ENCODE measurements around the gene CCL2.
"Not testable (repeated sequence)": the region's sequence is repeated elsewhere in the genome, so short reads cannot be mapped to it uniquely, and the experiment has no call there.

Gene CCL2

DNA sequence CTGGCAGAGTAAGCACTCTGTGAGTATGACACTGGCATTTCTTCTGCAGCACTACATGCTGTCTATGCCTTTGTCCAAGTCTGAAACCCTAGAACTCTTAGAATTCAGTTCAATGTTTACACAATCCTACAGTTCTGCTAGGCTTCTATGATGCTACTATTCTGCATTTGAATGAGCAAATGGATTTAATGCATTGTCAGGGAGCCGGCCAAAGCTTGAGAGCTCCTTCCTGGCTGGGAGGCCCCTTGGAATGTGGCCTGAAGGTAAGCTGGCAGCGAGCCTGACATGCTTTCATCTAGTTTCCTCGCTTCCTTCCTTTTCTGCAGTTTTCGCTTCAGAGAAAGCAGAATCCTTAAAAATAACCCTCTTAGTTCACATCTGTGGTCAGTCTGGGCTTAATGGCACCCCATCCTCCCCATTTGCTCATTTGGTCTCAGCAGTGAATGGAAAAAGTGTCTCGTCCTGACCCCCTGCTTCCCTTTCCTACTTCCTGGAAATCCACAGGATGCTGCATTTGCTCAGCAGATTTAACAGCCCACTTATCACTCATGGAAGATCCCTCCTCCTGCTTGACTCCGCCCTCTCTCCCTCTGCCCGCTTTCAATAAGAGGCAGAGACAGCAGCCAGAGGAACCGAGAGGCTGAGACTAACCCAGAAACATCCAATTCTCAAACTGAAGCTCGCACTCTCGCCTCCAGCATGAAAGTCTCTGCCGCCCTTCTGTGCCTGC, at the start of gene CCL2:
CCL2 (plus strand) TSS at position 635 of the 730 bp plus-strand sequence; CDS start at position 700, 65 bp downstream.
- no peak for DNase-seq (ENCODE audit: extremely low read depth in 1 of 2, low read depth in 1 of 2)

DNA sequence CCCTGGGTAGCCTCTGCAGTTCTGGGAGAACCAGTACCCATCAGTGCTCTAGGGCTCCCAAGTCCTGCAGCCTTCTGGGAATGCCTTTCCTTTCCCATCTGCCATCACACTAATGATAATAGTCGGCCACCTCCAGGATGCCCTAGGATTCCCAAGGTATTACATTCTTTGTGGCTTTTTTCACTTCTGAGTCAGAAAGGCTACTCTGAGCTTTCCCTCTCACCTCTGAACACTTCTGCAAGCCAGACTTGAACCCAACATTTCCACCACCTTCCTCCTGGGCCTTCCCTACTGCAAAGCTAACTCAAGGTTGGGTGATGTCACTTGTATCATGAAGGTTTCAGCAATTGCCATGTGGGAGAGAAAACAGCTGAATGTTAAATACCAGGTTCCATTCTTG, 49.7 kb upstream of the CCL2 start:
- DNase-seq (ENCODE audit: extremely low read depth in 1 of 2, low read depth in 1 of 2): no peak

DNA sequence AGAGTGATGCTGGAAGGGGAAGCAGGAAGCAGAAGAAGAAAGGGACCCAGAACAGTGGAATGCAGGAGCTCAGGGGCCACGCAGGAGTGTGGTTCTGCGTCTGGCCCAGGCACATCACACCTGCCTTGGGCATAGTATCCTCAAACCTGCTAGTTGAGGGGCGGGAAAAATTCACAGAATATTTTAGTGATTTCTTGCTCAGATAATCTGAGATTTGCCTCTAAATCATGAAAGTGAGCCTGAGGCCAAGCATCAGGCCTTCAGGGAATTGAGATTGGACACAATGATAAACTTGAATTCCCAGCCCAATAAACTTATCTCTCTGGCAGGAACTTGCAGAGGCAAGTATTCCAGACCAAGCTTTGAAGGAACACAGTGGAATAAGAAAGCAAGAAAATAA, 48.5 kb upstream of the CCL2 start:
- DNase-seq (ENCODE audit: extremely low read depth in 1 of 2, low read depth in 1 of 2): no peak

DNA sequence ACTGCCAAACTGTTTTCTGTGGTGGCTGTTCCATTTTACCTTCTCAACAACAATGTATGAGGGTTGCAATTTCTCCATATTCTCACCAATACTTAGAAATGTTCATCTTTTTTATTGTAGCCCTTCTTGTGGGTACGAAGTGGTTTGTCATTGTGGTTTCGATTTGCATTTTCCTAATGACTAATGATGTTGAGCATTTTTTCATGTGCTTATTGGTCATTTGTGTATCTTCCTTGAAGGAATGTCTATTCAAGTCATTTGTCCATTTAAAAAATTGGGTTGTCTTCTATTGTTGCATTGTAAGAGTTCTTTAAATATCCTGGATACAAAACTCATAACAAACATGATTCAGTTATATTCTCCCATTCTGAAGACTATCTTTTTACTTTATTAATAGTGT, 47.5 kb upstream of the CCL2 start:
- DNase-seq (ENCODE audit: extremely low read depth in 1 of 2, low read depth in 1 of 2): no peak

DNA sequence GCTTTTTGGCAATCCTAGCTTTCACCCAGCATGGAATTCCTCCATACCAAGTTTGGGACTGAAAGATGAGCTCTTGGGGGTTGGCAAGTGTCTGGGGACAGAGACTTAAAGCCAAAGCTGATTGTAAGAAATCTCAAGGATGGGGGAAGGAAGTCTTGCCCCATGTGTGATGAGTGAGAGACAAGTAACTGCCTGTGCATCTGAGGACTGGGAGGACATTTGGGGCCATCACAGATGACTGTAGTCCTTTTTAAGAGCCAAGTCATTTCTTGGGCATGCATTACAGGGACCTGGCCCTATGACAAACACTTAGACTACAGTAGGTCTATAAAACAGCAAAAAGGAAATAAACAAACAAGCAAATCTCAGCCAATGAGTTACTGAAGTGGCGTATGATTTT, 36.3 kb upstream of the CCL2 start:
- no peak for DNase-seq (ENCODE audit: extremely low read depth in 1 of 2, low read depth in 1 of 2)

DNA sequence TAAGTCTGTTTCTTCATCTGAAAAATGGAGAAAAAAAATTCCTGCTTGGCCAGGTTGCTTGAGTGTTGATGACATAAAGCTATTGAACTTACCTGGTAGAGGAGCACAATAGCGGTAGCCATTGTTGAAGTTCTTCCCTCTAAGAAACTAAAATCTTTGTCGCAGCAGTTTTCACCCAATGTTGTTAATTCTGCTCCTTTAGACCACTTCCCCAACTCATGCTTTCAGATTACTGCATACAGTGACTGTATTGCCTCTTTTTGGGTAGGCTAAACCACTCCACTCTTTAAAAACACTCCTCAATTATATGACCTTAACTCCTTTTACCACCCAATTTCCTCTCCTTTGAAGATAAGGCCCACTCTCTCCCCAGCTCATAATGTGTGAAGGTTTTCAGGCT, 35.7 kb upstream of the CCL2 start:
- DNase-seq (ENCODE audit: extremely low read depth in 1 of 2, low read depth in 1 of 2): no peak

DNA sequence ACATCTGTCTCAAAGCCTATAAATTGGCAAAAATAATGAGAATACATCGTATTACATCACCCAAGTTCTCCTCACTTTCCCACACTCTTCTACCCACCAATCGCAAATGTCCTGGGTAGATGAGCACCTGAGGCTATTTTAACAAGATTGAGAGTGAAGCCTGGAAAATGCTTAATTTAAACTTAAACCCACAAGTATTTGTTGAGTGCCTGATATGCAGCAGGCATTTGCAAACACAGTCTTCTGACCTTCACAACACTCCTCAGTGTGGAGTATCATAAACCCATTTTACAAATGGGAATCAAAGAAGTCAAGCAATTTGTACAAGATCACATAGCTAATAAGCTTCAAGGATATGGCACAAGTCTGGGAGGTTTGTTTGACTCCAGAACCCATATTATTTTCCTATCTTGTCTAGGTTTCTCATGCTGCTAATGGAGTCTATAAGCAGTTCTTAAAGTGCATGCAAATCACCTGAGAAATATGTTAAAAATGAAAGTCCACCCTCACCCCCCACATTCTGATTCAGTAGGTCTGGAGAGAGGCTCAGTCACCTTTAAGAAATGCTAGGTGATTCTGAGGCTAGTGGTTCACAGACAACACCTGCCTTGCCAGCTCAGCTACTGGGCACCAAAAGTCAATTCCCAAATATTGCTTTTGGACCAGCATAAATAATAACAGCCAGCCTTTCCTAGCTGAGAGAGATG, 34.9 kb upstream of the CCL2 start:
- no peak for DNase-seq (ENCODE audit: extremely low read depth in 1 of 2, low read depth in 1 of 2)

DNA sequence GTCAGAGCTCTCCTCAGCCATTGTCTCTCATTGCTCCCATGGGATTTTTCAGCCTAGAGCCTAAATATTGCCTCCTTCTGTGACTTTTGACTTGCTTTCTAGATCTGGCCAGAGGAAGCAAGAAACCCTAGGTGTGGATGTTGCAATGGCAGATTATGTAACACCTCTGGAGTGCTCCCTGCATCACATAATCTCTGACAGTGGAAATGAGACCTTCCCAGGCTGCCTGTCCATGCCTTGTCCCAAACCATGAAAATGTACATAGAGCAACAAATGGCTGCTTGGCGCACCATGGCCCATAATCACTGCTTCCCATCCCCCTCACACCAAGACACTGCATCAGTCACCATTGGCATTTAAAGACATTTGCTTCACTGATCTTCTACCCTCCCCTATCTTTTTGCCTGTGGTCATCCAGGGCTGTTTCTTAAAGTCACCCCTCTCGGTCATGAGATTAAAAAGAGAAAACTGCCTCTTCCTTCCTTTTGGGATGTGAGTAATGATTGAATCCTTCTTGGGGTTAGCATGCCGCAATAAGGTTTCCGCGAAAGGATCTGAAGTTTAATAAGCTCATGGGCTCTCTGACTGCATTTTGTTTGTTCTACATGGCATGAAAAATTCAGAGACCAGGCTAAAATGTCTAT, 34.2 kb upstream of the CCL2 start:
- no peak for DNase-seq (ENCODE audit: extremely low read depth in 1 of 2, low read depth in 1 of 2)

DNA sequence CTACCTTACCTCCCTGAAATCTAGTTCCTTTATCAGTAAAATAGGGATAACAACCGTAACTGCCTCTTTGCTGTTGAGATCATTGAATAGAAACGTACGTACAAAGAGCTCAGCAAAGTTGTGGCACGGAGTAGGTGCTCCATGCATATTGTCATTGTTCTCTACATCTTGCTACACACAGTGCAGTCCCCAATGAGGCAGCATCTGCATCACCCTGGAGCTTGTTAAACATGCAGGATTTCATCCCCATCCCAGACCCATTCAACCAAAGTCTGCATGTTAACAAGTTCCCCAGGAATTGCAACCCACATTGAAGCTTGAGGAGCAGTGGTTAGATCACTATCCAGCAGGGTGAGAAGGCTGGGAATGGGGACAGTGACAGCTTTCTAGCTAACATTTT, 33.7 kb upstream of the CCL2 start:
- DNase-seq (ENCODE audit: extremely low read depth in 1 of 2, low read depth in 1 of 2): no peak

DNA sequence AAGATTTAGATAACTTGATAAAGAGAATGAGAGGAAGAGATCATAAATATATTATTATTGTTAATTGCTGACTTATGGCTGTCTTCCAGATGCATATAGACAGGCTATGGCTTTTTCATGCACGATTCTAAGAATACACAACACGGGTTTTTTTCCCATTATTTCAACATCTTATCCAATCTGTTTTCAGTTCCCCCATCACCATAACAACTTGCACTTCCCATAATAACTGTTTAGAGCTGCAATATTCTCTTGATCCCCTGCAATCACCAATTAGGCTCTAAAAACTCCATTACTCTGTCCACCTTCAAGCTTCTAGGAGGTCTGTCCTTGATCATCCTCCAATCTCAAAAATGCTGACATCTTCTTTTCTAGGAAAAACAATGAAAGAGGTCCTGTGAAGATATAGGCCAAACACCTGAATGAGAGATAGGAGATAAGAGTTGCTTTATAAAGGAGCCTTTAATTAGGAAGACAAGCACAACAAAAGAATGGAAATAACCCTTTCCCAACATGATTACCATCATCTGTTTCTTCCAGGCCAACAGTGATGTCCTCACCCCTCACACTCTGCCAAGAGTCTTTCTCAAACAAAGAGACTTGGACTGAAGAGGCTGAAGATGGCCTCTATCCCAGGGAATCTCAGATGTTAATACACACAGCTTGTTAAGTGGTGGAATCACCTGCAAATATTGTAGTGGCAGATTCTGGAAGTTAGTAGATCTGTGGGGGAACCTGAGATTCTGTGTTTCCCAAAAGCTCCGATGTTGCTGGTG, 32.2 kb upstream of the CCL2 start:
- DNase-seq (ENCODE audit: extremely low read depth in 1 of 2, low read depth in 1 of 2): no peak

DNA sequence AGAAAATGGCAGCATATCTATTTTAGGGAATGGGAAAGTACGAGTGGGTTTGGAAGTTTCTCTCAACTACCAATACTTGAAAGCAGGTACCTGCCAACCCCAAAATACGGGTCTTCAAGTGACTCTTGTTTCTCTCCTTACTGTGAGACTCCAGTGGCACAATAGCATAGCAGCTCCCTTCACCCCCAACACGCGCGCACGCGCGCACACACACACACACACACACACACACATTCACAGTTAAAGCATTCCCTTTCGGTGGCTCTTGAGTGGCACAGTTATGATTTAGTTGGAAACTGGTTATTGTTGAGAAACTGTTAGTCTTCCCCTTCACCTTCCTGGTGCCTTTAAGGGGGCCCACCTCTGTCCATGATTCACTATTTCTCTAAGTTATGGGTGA, 30.0 kb upstream of the CCL2 start:
- no peak for DNase-seq (ENCODE audit: extremely low read depth in 1 of 2, low read depth in 1 of 2)

DNA sequence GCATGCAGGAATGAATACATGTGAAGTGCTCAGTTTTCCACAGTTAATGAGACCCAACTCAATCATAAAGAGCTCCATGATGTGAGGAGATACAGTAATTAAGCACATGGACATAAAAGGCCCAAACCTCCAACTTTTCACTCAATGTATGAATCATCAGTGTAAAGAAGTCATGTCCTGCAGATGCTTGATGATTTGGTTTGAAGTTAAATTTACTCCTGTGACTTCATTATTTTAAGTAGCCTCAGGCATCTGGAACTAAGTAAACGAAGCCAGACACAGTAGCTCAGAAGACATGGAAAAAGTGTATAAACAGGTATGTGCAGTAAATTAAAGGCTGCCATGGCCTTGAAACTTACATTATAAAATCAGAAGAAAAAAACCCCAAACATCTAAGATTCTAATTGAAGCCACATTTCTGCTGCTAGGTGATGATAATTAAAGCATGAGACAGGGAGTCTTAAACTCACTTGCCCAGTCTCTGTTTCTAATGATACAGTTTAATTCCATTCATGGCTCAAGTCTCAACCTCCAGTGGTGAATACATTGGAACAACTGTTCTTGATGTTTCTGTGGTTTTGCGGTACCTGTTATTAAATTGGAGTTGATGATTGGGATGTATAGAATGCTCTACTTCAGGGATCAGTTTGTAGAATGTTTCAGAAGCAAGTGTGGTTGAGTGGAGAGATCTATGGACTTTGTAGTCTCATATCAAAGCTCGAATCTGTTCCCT, 28.9 kb upstream of the CCL2 start:
- DNase-seq (ENCODE audit: extremely low read depth in 1 of 2, low read depth in 1 of 2): no peak

DNA sequence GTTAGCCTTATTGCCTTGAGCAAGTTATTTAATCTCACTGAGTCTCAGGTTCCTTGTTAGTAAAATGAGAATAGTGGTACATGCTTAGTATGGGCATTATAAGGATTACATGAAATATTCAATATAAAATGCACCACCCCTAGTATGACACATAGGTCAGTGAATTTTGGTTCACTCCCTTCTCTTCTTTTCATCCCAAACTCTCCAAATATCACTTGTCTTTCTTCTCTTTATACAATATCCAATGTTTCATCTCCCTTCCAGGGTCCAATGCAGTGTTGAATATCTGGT, 28.4 kb upstream of the CCL2 start:
- DNase-seq (ENCODE audit: extremely low read depth in 1 of 2, low read depth in 1 of 2): no peak

DNA sequence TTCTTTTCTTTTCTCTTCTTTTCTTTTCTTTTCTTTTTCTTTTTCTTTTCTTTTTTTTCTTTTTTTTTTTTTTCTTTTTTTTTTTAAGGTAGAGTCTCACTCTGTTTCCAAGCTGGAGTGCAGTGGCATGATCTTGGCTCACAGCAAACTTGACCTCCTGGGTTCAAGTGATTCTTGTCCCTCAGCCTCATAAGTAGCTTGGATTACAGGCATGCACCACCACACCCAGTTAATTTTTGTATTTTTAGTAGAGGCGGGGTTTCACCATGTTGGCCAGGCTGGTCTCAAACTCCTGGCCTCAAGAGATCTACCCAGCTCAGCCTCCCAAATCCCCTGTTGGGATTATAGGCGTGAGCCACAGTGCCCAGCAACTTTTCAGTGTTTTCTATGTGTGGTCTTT, 27.8 kb upstream of the CCL2 start:
- not testable (repeated sequence) for DNase-seq (ENCODE audit: extremely low read depth in 1 of 2, low read depth in 1 of 2)

DNA sequence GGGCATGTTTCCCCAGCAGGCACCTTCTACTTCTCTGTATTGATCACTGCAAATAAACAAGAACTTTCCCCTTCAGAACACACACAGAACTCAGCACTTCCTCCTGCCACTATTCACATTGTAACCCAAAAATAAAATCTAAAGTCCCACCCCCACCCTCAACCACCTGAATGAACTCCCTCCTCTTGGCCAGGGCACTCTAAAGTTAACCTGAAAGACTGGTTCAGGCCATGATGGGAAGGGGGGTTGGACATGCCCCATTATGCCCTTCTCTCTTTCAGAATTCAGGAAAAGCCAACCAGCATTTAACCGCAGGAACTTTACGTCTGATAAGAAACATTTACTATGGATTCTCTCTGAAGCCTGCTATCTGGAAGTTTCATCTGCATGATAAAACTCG, 27.4 kb upstream of the CCL2 start:
- DNase-seq (ENCODE audit: extremely low read depth in 1 of 2, low read depth in 1 of 2): no peak

DNA sequence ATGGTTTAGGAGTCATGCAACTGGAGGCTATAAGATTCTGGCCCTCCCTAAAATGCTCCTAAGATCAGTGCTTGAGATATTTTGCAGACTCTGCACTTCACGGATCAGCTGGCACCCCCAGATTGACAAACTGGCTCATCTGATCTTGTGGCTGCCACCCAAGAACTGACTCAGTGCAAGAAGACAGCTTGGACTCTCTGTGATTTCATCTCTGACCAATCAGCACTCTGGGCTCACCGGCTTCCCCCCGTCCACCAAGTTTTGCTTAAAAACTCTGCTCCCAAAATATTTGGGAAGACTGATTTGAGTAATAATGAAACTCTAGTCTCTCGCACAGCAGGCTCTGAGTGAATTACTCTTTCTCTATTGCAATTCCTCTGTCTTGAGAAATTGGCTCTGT, 26.3 kb upstream of the CCL2 start:
- no peak for DNase-seq (ENCODE audit: extremely low read depth in 1 of 2, low read depth in 1 of 2)

DNA sequence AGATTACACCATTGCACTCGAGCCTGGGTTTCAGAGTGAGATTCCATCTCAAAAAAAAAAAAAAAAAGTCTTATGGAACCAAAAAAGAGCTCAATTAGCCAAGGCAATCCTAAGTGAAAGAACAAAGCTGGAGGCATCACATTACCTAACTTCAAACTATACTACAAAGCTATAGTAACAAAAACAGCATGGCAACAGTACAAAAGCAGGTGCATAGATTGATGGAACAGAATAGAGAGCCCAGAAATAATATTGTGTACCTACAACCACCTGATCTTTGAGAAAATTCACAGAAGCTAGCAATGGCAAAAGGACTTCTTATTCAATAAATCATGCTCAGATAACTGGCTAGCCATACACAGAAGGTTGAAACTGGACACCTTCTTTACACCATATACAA, 24.7 kb upstream of the CCL2 start:
- DNase-seq (ENCODE audit: extremely low read depth in 1 of 2, low read depth in 1 of 2): no peak

DNA sequence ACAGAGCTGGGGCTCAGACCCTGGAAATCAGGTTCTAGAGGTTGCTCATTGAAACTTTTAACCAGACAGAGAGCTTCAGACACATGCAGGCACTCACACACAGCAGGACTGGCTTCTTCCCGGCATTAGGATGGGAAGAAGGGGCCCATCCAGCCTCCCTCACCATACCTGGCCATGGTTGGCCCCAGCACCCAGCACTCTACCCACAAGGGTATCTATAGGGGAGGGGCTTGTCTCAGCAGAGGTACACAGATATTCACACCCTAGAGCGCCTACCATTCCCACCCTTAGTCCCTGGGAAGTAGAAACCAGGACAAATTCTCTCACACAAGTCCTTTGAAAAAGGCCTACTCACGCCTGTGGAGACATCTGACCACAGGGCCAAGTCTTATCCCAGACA, 20.5 kb upstream of the CCL2 start:
- no peak for DNase-seq (ENCODE audit: extremely low read depth in 1 of 2, low read depth in 1 of 2)

DNA sequence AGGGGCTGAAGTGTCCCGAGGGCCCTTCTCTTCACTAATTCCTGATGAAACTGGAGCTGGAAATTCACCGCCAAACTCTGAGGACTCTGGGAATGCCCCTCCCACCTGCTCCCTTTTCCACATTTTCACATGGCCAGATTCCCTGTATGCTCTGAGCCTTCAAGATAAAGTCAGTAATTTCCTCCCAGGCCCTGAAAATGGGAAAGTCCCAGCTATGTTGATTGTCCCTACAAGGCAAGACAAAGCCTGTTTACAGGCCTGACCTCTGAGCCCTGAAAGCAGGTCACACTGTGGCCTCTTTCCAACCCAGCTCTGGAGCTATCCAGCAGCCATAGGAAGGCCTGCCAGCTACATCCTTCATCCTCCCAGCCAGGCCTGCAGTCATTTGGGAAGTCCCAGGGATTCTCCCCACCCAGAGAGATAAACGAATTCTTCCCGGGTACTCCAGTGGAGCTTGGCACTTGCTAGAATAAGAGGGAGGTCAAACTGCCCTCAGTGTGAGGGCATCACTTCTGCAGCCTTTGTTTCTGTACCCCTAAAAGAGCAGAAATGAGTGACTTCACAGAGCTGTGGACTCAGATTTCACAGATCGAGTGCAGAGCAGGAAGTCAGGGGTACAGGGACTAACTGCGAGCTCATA, 19.6 kb upstream of the CCL2 start:
- no peak for DNase-seq (ENCODE audit: extremely low read depth in 1 of 2, low read depth in 1 of 2)

DNA sequence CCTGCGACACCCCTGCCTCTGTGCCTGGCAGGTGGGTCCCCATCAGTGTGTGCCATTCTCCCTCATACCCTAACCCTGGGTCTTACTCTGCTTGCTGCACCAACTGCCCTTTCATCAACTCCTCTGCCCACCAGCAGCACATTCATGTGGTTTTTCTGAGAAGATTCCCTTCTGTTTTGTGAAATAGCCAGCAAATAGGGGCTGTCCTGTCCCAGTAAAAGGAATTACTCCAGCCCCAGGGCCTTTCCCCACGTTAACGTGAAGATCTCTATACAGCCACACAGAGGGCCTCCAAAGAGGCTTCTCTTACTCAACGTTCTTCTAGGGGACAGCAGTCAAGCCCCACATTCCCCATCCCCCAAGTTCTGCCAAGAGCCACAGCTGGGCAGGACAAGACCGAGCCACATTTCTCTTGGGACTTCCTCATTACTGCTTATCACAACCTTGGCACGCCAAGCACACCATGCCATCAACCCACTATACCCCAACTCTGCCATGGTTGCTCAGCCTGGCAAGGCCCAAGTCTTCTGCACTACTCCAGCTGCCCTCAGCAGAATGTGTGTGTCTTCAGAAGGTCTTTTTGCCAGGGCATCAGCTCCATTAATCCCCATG, 18.7 kb upstream of the CCL2 start:
- DNase-seq (ENCODE audit: extremely low read depth in 1 of 2, low read depth in 1 of 2): no peak
